ENCODE results near the gene WFS1.

Gene WFS1

GRCh38 chr4:6288342-6288741 lies 18.7 kb downstream of the WFS1 start:
- H3K4me3 ChIP-seq (replicated peaks in 1 of 2; ENCODE audit: low read depth in 2 of 2, low read length in 2 of 2) = no peak overlapping the region
- TF ChIP-seq, protein P1, sequence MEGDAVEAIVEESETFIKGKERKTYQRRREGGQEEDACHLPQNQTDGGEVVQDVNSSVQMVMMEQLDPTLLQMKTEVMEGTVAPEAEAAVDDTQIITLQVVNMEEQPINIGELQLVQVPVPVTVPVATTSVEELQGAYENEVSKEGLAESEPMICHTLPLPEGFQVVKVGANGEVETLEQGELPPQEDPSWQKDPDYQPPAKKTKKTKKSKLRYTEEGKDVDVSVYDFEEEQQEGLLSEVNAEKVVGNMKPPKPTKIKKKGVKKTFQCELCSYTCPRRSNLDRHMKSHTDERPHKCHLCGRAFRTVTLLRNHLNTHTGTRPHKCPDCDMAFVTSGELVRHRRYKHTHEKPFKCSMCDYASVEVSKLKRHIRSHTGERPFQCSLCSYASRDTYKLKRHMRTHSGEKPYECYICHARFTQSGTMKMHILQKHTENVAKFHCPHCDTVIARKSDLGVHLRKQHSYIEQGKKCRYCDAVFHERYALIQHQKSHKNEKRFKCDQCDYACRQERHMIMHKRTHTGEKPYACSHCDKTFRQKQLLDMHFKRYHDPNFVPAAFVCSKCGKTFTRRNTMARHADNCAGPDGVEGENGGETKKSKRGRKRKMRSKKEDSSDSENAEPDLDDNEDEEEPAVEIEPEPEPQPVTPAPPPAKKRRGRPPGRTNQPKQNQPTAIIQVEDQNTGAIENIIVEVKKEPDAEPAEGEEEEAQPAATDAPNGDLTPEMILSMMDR (IDR thresholded peaks at IDR 0.05; ENCODE audit: low read depth, low read length) = no peak
- DNase-seq (ENCODE audit: low read depth in 2 of 2) = no peak

GRCh38 chr4:6288871-6289270 lies 19.2 kb downstream of the WFS1 start:
- H3K4me3 ChIP-seq (replicated peaks in 1 of 2; ENCODE audit: low read depth in 2 of 2, low read length in 2 of 2) = no peak overlapping the region
- no peak for DNase-seq (ENCODE audit: low read depth in 2 of 2)

DNA sequence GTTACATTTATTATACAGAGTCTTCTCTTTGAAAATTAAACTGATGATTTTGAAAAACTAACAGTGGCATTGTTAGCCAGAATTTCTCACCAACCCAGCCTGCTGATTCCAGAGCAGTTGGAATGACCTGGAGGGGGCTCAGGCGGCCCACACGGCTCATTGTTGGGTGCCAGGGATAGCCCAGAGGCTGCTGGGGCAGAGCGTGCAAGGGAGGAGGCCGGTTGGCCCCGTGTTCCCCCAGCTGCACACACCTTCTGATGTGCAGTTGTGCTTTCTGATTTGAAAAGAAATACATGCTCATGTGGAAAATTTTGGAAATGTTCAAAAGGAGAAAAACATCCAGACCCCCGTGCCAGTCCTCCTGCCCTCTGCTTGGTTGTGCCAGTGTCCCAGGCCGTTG lies 20.6 kb downstream of the WFS1 start:
- TF ChIP-seq, protein P1 (IDR thresholded peaks at IDR 0.05; ENCODE audit: low read depth, low read length) = no peak
- H3K4me3 ChIP-seq (replicated peaks in 1 of 2; ENCODE audit: low read depth in 2 of 2, low read length in 2 of 2) = no peak overlapping the region
- DNase-seq (ENCODE audit: low read depth in 2 of 2) = no peak

More at GRCh38 chr4:6288871-6289270, 19.2 kb downstream of the WFS1 start:
- TF ChIP-seq, protein P1 (IDR thresholded peaks at IDR 0.05; ENCODE audit: low read depth, low read length) = no peak

DNA sequence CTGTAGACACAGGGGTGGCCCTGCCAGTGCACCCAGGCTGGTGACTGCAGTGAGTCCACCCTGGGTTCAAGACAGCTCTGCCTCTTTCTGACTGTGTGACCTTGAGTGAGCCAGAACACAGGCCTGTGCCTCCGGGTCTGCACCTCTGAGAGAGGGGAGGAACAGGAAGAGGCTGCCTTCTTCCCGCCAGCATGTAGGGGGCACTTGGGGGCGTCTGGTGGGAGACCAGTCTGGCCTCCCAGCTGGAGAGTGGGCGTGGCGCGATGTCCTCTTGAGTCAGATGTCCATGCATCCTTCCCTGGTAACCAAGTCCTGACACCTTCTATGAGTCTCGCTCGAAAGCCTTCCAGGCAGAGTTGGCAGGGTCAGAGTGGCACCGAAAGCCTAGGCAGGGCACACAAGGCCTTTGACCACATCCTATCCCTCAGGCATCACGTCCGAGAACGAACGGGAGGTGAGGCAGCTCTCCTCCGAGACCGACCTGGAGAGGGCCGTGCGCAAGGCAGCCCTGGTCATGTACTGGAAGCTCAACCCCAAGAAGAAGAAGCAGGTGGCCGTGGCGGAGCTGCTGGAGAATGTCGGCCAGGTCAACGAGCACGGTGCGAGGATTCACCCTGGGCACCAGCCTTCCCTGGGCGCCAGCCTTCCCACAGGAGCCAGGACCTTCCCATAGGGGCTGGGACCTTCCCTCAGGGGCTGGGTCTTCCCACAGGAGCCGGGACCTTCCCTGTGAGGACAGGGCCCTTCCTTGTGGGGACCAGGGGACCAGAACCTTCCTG lies 21.3 kb downstream of the WFS1 start:
- DNase-seq (ENCODE audit: low read depth in 2 of 2) = no peak
- H3K4me3 ChIP-seq (replicated peaks in 1 of 2; ENCODE audit: low read depth in 2 of 2, low read length in 2 of 2) = no peak overlapping the region
- TF ChIP-seq, protein P1 (IDR thresholded peaks at IDR 0.05; ENCODE audit: low read depth, low read length) = no peak

GRCh38 chr4:6291784-6292297 lies 22.2 kb downstream of the WFS1 start:
- TF ChIP-seq, protein P1 (IDR thresholded peaks at IDR 0.05; ENCODE audit: low read depth, low read length) = no peak

GRCh38 chr4:6292376-6293096 lies 22.9 kb downstream of the WFS1 start:
- H3K4me3 ChIP-seq (replicated peaks in 1 of 2; ENCODE audit: low read depth in 2 of 2, low read length in 2 of 2) = no peak overlapping the region
- TF ChIP-seq, protein P1 (IDR thresholded peaks at IDR 0.05; ENCODE audit: low read depth, low read length) = no peak
- no peak for DNase-seq (ENCODE audit: low read depth in 2 of 2)

More at GRCh38 chr4:6291784-6292297, 22.2 kb downstream of the WFS1 start:
- H3K4me3 ChIP-seq (replicated peaks in 1 of 2; ENCODE audit: low read depth in 2 of 2, low read length in 2 of 2) = no peak overlapping the region
- DNase-seq (ENCODE audit: low read depth in 2 of 2) = no peak

Measured in cardiac fibroblast (primary cell).